HepG2 (cell line): ENCODE measurements around the gene ZBTB32. TPM values are rescaled to one million over a fixed set of nuclear protein-coding genes. Genes with fewer than 3 reads are reported as not detected.

Experiments used
- DNMT1 ChIP-seq: sonication (generic); formaldehyde crosslinking; IDR thresholded peaks from 2 replicates; pipeline ENCODE4 v1.5.1; 2020; ENCODE audit warnings: mild to moderate bottlenecking, missing genetic modification reagents
- HES4 ChIP-seq: sonication (generic); formaldehyde crosslinking; IDR thresholded peaks from 2 replicates; pipeline ENCODE4 v1.9.0; 2021; ENCODE audit warnings: mild to moderate bottlenecking, missing genetic modification reagents, borderline replicate concordance
- KMT2A ChIP-seq: sonication (generic); formaldehyde crosslinking; IDR thresholded peaks from 2 replicates; pipeline ENCODE4 v1.4.0; 2020; ENCODE audit warnings: missing genetic modification reagents
- NFKB2 ChIP-seq: sonication (generic); formaldehyde crosslinking; IDR thresholded peaks from 2 replicates; pipeline ENCODE4 v1.4.0; 2020; ENCODE audit warnings: missing genetic modification reagents, borderline replicate concordance
- NFYC ChIP-seq: IDR thresholded peaks from 2 replicates; pipeline ENCODE4 v1.6.1; 2016; ENCODE audit warnings: missing genetic modification reagents, missing compliant biosample characterization
- NR2F1 ChIP-seq, 2 experiments: fragments of 450-650 bp in 1 of 2; formaldehyde crosslinking in 1 of 2; IDR thresholded peaks; 2 replicates each; pipeline versions ENCODE4 v1.5.0 to v1.6.1; 2016 to 2020; ENCODE audit warnings: mild to moderate bottlenecking in 1 of 2, missing compliant biosample characterization in 1 of 2, missing genetic modification reagents in 1 of 2, moderate library complexity in 1 of 2
- PAWR ChIP-seq: sonication (generic); formaldehyde crosslinking; IDR thresholded peaks from 2 replicates; pipeline ENCODE4 v1.4.0; 2020; ENCODE audit warnings: missing genetic modification reagents, mild to moderate bottlenecking, borderline replicate concordance
- RXRB ChIP-seq: IDR thresholded peaks from 2 replicates; pipeline ENCODE4 v1.6.1; 2016; ENCODE audit warnings: borderline replicate concordance, missing genetic modification reagents, missing compliant biosample characterization
- TP53 ChIP-seq: sonication (generic); formaldehyde crosslinking; conservative IDR thresholded peaks from 2 replicates; pipeline ENCODE4 v1.4.0; 2020; ENCODE audit warnings: missing genetic modification reagents
- WIZ ChIP-seq: sonication (generic); formaldehyde crosslinking; IDR thresholded peaks from 2 replicates; pipeline ENCODE4 v1.5.1; 2020; ENCODE audit warnings: mild to moderate bottlenecking, missing genetic modification reagents
- YEATS2 ChIP-seq: sonication (generic); formaldehyde crosslinking; IDR thresholded peaks from 2 replicates; pipeline ENCODE4 v1.4.0; 2020; ENCODE audit warnings: missing genetic modification reagents, borderline replicate concordance
- ZNF660 ChIP-seq: sonication (generic); formaldehyde crosslinking; IDR thresholded peaks from 2 replicates; pipeline ENCODE4 v1.5.1; 2020; ENCODE audit warnings: mild to moderate bottlenecking, low read depth, missing genetic modification reagents, borderline replicate concordance
- polyA plus RNA-seq, 8 experiments: library from polyadenylated mRNA; depleted of rRNA in 3 of 8; stranded (reverse) in 7 of 8; unstranded in 1 of 8; fragments of >200 nt; fragmentation: Illumina TruSeq in 4 of 8; extraction: Trizol in 4 of 8; gene quantifications; 2 replicates each; pipeline versions ENCODE4 v1.2.1 to v1.2.3, GENCODE V29; 2011 to 2016; ENCODE audit warnings: low read depth in 4 of 8, missing spikeins in 1 of 8, mixed read lengths in 1 of 8; ENCODE audit not compliant: insufficient read depth in 1 of 8
- total RNA-seq, 5 experiments: library from RNA; depleted of rRNA; stranded (reverse); fragments of >200 nt; fragmentation: Illumina TruSeq; extraction: Trizol; gene quantifications; 2 replicates each; pipeline ENCODE4 v1.2.3, GENCODE V29; 2016; ENCODE audit warnings: low read depth in 1 of 5
- TF ChIP-seq, protein P1 (sequence below): sonication (generic); formaldehyde crosslinking; IDR thresholded peaks from 2 replicates; pipeline ENCODE4 v1.4.0; 2020; ENCODE audit warnings: missing genetic modification reagents
- TF ChIP-seq, protein P2 (sequence below): IDR thresholded peaks from 2 replicates; pipeline ENCODE4 v1.6.1; 2012; ENCODE audit warnings: low read length, improper control_type of control experiment
- TF ChIP-seq, protein P3 (sequence below), 2 experiments: sonication (generic) in 1 of 2; formaldehyde crosslinking in 1 of 2; IDR thresholded peaks; 2 replicates each; pipeline versions ENCODE4 v1.4.0 to v1.6.1; 2018 to 2020; ENCODE audit warnings: missing genetic modification reagents in 2 of 2, borderline replicate concordance in 1 of 2, low read depth in 1 of 2, mild to moderate bottlenecking in 1 of 2, missing biosample characterization in 1 of 2
- TF ChIP-seq, protein P4 (sequence below): sonication (generic); formaldehyde crosslinking; IDR thresholded peaks from 2 replicates; pipeline ENCODE4 v1.9.0; 2022; ENCODE audit warnings: missing genetic modification reagents, mild to moderate bottlenecking, borderline replicate concordance

The ZBTB32 gene
- total and polyA plus RNA-seq, 2 of the 13 experiments (the other 11 are each of a cell fraction or from before 2014, with no cell fraction given): not detected

DNA sequence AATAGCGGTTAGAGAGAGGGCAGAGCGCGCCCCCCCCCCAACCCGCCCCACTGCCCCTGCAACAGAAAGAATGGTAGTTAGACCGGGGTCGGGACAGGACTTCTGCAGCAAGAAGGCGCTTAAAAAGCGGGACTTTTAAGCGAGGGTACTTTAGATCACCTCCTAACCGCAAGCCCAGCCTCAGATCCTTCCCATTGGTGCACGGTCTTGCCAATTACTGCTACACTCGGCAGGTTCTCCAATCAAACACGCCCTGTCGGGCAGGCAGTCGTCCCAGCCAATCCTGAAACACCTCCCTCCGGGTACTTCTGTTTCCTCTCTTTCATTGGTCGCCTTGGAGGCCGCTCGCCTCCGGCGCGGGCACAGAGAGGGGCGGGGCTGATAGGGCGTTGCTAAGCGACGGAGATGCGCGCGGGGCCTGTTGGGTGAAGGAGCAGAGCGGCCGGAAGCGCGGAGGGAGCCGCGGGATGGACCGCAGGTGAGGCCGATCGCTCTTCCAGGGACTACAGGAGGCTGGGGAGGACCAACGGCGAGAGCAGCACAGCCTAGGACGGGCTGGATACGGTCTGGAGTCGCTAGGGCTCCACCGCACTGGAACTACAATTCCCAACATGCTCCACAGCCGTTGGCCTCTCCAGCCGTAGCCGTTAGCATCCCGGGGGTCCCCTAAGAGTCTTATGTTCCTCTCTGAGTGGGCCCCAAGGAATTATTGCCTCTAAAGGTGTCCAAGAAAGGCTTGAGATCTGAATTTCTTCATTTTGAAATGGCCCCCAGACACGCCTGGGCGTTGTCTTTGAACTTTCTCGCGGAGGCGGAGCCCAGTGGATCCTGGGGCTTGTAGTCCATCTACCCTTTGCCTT lies 53.6 kb downstream of the ZBTB32 start, which contains the start of gene PROSER3 (continued):
- TF ChIP-seq, protein P1, sequence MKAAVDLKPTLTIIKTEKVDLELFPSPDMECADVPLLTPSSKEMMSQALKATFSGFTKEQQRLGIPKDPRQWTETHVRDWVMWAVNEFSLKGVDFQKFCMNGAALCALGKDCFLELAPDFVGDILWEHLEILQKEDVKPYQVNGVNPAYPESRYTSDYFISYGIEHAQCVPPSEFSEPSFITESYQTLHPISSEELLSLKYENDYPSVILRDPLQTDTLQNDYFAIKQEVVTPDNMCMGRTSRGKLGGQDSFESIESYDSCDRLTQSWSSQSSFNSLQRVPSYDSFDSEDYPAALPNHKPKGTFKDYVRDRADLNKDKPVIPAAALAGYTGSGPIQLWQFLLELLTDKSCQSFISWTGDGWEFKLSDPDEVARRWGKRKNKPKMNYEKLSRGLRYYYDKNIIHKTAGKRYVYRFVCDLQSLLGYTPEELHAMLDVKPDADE: no peak
- no peak for TF ChIP-seq ZNF660 (CRISPR knock-in tag)
- no peak for TF ChIP-seq PAWR
- peak; percentile 22; the same call in 1 of the 2 replicates for TF ChIP-seq YEATS2
- TF ChIP-seq NR2F1 (CRISPR knock-in tag; IDR thresholded peaks at IDR 0.05): no peak
- TF ChIP-seq RXRB (CRISPR knock-in tag): 0 out of 2 replicates have a peak, but pooled peaks have one; percentile 3
- 0 out of 2 replicates have a peak, but pooled peaks have one; percentile 46 for TF ChIP-seq WIZ (CRISPR knock-in tag)
- TF ChIP-seq KMT2A (CRISPR knock-in tag): no peak
- TF ChIP-seq, protein P2, sequence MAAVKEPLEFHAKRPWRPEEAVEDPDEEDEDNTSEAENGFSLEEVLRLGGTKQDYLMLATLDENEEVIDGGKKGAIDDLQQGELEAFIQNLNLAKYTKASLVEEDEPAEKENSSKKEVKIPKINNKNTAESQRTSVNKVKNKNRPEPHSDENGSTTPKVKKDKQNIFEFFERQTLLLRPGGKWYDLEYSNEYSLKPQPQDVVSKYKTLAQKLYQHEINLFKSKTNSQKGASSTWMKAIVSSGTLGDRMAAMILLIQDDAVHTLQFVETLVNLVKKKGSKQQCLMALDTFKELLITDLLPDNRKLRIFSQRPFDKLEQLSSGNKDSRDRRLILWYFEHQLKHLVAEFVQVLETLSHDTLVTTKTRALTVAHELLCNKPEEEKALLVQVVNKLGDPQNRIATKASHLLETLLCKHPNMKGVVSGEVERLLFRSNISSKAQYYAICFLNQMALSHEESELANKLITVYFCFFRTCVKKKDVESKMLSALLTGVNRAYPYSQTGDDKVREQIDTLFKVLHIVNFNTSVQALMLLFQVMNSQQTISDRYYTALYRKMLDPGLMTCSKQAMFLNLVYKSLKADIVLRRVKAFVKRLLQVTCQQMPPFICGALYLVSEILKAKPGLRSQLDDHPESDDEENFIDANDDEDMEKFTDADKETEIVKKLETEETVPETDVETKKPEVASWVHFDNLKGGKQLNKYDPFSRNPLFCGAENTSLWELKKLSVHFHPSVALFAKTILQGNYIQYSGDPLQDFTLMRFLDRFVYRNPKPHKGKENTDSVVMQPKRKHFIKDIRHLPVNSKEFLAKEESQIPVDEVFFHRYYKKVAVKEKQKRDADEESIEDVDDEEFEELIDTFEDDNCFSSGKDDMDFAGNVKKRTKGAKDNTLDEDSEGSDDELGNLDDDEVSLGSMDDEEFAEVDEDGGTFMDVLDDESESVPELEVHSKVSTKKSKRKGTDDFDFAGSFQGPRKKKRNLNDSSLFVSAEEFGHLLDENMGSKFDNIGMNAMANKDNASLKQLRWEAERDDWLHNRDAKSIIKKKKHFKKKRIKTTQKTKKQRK: 0 out of 2 replicates have a peak, but pooled peaks have one; percentile 32
- peak; percentile 99 for TF ChIP-seq NFYC (CRISPR knock-in tag)
- TF ChIP-seq, protein P3, sequence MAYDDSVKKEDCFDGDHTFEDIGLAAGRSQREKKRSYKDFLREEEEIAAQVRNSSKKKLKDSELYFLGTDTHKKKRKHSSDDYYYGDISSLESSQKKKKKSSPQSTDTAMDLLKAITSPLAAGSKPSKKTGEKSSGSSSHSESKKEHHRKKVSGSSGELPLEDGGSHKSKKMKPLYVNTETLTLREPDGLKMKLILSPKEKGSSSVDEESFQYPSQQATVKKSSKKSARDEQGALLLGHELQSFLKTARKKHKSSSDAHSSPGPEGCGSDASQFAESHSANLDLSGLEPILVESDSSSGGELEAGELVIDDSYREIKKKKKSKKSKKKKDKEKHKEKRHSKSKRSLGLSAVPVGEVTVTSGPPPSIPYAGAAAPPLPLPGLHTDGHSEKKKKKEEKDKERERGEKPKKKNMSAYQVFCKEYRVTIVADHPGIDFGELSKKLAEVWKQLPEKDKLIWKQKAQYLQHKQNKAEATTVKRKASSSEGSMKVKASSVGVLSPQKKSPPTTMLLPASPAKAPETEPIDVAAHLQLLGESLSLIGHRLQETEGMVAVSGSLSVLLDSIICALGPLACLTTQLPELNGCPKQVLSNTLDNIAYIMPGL (CRISPR knock-in tag; IDR thresholded peaks at IDR 0.05; ENCODE audit: borderline replicate concordance in 1 of 2, low read depth in 1 of 2): peak in 1 of 2 experiments; percentile 63; a peak in 1 of 4 replicates
- no peak; the same call in 1 of the 2 replicates for TF ChIP-seq HES4 (CRISPR knock-in tag)
- 0 out of 2 replicates have a peak, but pooled peaks have one; percentile 45 for TF ChIP-seq DNMT1 (CRISPR knock-in tag)
- TF ChIP-seq NFKB2 (CRISPR knock-in tag): no peak
- 0 out of 2 replicates have a peak, but pooled peaks have one; percentile 38 for TF ChIP-seq TP53
- TF ChIP-seq, protein P4, sequence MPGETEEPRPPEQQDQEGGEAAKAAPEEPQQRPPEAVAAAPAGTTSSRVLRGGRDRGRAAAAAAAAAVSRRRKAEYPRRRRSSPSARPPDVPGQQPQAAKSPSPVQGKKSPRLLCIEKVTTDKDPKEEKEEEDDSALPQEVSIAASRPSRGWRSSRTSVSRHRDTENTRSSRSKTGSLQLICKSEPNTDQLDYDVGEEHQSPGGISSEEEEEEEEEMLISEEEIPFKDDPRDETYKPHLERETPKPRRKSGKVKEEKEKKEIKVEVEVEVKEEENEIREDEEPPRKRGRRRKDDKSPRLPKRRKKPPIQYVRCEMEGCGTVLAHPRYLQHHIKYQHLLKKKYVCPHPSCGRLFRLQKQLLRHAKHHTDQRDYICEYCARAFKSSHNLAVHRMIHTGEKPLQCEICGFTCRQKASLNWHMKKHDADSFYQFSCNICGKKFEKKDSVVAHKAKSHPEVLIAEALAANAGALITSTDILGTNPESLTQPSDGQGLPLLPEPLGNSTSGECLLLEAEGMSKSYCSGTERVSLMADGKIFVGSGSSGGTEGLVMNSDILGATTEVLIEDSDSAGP: peak; percentile 65; the same call in 1 of the 2 replicates
